Activated T-cell treated with anti-CD3 and anti-CD28 coated beads for 48 hours (primary cell): ENCODE data around the gene VTN.

Source experiments
- DNase-seq: peaks from one replicate; pipeline ENCODE4 v3.0.0-alpha.2; 2020; ENCODE audit warnings: low read depth

Gene VTN

DNA sequence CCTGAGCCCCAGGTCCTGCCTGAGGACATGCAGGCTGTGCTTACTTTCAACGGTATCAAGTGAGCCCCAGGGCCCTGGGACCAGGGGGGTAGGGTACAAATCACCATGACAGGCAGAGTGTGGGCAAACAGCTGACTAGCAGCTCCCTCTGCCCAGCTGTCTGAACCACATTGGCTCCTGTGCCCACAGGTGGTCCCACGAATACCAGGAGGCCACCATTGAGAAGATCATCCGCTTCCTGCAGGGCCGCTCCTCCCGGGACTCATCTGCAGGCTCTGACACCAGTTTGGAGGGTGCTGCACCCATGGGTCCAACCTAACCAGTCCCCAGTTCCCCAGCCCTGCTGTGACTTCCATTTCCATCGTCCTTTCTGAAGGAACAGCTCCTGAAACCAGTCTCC is 25.9 kb upstream of the VTN start:
- DNase-seq: no peak

DNA sequence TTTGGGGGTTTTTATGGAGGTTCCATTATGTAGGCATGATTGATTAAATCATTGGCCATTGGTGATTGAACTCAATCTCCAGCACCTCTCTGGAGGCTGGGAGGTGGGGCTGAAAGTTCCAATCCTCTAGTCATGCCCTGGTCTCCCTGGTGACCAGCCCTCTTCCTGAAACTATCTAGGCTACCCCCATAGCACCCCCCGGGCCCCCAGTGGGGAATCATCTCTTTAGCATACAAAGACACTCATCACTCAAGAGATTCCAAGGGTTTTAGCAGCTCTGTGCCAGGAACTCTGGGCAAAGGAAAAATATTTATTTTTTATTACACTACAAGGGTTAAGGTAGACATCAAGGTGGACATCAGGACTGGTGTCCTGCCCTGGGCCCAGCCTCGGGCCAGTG is 25.3 kb upstream of the VTN start:
- no peak for DNase-seq

DNA sequence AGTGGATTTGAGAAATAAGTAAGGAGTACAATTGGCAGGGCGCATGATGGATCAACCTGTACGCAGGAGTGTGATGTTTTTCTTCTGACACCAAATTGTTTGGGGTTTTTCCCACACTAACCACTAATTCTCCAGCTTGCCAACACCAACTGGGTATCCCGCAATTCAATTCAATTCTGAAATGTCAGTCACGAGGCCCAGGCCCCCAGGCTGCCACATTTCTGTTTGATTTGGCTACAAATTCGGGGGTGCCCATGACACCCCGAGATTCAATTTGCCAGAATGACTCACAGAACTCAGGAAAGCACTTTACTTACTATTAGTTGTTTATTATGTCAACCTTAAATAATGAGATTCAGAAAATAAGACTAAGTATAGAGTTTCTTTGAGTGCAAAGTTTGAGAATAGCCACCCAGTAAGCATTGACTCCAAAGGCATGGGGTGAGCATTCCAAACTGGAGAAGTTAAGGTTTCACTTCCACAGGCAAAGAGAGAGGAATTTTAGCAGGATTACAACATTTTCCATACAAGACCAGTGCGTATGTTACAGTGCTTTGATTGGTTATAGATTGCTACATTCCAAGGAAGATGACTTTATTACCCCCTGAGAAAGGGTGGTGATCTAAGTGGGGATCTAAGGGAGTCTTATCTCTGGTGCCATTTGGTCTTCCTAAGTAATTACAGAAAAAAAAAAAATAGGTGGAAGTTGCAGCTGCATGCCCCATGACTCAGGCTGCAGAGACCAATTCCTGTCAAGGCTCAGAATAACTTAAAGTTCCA is 24.4 kb upstream of the VTN start:
- DNase-seq: no peak

DNA sequence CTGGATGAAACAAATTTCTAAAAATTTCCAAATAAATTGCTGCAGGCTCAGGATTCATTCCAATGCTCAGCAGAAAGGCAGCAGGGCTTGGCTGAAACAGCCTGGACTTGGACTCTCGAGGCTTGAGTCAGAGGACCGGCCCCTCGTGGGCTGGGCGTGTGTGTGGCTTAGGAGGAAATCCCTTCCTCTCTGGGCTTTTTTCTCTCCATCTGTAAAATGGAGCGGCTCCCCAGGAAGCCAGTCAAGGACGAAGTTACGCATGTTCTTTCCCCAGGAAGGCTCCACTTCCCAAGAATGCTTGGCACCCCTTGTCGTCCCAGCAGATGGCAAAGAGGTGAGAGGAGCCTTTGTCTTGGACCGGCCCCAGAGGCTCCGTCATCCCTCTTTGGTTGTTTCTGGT is 22.4 kb upstream of the VTN start:
- DNase-seq: no peak

DNA sequence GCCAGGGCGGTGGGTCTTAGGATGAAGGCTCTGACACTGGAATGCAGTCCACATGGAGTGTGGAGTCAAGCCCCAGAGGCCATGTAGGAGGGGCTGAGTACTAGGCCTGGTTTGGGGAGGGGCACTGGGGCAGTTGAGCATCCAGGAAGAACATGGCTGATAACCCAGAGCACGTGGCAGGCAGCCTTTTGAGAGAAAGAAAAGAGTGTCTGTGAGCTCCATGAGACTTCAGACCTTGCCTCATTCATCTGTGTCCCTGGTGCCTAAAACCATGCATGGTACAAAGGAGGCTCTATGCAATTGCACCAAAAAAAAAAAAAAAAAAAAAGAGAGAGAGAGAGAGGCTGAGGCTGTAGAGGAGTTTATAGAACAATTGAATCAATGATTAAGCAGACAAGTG is 21.3 kb upstream of the VTN start:
- no peak for DNase-seq

DNA sequence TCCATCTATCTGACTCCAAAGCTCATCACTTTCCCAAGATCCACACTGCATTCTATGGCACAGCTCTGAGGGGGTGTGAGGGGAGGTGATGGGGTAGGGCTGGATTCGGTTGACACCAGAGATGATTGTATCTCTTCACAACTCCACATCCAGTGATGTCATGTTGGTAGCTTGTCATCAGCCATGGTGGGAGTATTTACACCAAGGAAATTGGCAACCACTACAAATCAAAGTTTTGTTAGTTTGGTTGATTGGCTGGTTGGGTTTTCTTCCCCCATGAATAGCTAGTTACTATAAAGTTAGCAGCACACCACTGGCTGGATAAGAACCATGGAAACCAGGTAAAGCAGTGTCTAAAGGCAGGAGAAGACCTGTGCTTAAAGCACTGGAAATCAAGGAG is 20.9 kb upstream of the VTN start:
- no peak for DNase-seq

DNA sequence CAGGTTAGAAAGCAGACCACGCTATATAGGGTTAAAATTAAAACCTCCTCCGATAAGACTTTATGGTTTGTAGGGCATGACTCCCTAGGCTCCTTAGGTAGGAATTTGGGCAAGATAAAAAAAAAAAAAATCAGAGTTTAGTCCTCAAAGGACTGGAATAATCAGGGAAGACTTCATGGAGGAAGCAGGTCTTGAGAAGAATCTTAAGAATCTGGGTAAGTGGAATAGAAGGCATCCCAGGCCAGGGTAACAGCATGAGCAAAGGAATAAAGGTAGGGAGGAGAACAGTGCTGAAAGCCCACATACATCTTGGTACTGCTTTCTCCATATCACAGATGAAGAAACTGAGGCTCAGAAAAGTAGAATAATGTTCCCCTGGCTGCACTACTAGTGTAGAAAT is 20.5 kb upstream of the VTN start:
- DNase-seq: no peak

DNA sequence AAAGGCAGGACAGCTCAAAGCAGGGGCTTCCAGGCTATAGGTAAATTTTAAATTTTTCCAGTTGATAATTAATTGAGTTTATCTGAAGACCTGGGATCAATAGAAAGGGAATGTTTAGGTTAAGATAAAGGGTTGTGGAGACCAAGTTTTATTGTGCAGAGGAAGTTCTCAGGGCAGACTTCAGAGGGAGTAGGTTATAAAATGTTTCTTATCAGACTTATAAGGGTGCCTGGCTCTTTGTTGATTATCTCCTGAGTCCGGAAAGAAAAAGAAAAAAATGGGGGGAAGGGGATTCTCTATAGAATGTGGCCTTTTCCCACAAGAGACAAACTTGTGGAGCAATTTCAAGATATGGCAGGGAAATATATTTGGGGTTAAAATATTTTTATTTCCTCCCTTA is 20.0 kb upstream of the VTN start:
- no peak for DNase-seq

DNA sequence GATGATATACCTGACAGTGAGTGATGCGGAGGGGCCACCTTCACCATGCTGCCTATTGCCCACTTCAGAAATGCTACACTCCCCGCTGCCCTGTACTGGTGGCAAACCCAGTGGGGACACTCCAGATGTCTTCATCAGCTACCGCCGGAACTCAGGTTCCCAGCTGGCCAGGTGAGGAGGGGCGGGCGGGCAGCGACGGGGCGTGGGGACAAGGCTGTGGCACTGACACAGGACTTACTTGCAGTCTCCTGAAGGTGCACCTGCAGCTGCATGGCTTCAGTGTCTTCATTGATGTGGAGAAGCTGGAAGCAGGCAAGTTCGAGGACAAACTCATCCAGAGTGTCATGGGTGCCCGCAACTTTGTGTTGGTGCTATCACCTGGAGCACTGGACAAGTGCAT is 18.0 kb upstream of the VTN start:
- DNase-seq: no peak

DNA sequence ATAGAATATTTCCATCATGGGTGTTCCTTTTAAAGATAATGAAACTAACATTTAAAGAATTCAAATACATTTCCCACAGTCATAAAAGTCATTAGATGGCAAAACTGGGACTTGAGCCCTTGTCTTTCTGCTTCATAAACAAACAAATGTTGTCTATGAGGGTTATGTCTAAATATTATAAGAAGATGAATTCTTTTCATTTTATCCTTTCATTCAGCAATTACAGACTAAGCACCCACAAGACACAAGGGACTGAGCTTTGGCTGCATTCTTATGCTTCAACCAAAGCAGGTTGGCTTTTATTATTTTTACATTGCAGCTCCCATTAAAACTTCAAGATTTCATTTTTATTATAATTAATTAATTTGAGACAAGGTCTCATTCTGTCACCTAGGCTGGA is 16.3 kb upstream of the VTN start:
- no peak for DNase-seq

DNA sequence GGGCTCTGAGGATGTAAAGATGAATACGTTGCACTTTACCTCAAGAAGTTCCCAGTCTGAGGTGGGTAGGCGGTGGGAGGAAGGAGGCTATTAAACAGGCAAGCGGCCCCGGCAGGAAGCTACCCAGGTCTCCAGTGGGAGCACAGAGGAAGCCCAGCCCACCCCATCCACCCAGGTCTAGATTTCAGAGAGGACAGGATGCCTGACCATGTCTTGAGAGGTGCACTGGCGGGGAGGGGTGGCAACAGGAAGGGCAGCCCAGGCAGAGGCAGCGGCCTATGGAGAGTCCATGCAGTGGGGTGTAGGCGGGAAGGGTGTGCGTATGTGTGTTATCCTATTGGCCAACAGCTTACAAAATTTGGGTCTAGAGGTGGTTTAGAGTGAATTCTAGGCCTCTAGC is 15.3 kb upstream of the VTN start:
- DNase-seq: no peak

DNA sequence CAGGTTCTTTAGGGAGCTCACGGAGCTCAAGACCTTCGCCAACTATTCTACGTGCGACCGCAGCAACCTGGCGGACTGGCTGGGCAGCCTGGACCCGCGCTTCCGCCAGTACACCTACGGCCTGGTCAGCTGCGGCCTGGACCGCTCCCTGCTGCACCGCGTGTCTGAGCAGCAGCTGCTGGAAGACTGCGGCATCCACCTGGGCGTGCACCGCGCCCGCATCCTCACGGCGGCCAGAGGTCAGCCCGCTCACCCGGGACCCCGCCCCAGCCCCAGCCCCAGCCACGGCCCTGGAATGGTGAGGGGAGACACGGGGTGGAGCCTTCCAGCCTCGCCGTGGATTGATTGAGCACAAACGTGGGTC is 14.9 kb upstream of the VTN start:
- DNase-seq: no peak

DNA sequence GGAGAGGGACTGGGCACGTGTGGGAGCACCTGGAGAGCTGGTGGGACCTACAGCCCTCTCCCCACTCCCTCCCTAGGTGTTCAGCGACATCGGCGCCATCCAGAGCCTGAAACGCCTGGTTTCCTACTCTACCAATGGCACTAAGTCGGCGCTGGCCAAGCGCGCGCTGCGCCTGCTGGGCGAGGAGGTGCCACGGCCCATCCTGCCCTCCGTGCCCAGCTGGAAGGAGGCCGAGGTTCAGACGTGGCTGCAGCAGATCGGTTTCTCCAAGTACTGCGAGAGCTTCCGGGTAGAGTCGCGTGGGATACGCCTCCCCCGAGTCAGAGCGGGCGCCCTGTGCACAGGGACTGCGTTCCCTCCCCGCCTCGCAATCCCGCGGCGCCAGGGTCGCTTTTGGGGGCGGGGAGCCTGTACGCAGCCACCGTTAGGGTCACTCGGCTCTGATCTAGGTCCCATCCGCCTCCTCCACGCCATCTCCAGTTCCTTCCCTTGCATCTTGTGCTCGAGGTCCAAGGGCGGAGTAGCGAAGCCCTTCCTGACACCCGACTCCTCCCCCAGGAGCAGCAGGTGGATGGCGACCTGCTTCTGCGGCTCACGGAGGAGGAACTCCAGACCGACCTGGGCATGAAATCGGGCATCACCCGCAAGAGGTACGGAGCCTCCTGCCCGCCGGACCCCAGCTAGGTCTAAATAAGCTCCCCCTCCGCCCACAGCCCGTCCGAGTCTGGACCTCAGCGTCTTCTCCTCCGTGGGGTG is 14.4 kb upstream of the VTN start:
- peak; percentile 69 for DNase-seq

DNA sequence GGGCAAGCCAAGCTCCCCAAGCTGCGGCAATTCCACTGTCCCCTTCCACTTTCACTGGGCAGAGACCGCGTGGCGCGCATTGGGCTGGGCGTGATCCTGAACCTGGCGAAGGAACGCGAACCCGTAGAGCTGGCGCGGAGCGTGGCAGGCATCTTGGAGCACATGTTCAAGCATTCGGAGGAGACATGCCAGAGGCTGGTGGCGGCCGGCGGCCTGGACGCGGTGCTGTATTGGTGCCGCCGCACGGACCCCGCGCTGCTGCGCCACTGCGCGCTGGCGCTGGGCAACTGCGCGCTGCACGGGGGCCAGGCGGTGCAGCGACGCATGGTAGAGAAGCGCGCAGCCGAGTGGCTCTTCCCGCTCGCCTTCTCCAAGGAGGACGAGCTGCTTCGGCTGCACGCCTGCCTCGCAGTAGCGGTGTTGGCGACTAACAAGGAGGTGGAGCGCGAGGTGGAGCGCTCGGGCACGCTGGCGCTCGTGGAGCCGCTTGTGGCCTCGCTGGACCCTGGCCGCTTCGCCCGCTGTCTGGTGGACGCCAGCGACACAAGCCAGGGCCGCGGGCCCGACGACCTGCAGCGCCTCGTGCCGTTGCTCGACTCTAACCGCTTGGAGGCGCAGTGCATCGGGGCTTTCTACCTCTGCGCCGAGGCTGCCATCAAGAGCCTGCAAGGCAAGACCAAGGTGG is 11.2 kb upstream of the VTN start:
- no peak for DNase-seq

DNA sequence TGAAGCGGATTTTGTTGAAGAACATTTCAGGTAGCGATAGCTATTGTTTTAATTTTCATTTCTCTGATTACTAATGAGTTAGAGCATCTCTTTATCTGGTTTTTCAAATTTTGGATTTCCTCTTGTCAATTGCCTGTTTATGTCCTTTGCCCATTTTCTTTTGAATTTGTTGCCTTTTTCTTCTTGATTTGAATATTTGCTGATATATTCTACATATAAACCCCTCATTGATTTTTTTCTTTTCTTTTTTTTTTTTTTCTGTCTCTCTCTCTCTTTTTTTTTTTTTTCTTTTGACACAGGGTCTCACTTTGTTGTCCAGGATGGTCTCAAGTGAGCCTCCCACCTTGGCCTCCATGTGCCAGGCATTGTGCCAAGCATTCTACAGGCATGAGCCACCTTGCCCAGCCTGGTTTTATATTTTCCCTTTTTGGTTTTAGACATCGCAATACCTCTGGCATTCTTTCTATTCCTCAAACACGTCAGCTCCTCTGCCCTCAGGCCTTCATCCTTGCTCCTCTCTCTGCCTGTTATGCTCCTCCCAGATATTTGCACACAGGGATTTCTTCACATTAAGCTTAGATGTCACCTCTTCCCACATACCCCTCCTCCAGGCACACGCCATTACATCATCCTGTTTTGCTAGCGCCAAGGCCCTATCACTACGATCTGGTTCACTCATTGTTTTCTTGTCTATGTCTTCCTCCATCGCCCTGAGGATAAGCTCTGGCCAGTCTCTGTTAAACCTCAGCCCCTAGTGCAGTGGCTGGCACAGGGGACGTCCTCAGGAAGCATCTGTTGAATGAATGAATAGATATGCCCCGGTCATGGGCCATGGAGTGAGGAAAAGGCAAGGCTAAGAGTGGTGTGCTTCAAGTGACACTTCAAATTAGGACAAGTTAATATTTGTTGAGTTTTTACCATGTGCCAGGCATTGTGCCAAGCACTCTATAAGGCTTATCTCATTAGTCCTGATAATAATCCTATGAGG is 10.0 kb upstream of the VTN start:
- no peak for DNase-seq

DNA sequence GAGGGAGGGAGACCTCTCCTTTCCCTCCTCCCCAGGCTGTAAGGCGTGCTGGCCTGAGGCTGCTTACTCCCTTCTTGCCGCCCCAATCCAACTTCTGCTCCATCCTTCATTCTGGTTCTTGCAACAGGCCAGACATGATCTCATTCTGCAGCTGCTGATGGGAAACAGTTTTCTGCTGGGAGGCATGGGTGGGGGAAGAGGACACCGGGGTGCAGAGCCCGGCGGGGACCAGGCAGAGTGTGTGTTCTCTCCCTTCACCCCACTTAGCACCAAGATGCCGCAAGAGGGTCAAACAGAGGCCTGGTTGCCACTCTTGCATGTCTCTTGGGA is 2.8 kb upstream of the VTN start:
- no peak for DNase-seq

DNA sequence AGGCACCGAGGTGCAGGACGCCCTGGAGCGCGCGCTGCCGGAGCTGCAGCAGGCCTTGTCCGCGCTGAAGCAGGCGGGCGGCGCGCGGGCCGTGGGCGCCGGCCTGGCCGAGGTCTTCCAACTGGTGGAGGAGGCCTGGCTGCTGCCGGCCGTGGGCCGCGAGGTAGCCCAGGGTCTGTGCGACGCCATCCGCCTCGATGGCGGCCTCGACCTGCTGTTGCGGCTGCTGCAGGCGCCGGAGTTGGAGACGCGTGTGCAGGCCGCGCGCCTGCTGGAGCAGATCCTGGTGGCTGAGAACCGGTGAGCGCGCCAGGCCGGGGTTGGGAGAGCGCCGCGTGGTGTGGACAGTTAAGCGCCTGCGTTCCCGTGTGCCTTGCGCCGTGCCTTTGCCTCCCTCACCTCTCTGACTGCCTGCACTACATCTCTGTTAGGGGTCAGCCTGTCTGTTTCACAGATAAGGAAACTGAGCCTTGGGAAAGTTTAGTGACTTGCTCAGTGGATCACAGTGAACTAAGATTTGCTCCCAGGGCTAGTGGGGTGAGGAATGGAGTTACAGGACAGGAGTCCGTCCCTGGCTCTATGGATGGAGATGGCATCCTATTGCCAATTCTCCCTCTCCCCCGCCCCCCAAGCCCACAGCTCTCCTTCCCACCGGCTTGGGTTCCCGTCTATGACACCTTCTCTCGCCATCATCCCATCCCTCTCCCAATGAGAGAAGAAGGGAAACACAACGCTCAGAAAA is 2.3 kb upstream of the VTN start:
- peak; percentile 37 for DNase-seq

DNA sequence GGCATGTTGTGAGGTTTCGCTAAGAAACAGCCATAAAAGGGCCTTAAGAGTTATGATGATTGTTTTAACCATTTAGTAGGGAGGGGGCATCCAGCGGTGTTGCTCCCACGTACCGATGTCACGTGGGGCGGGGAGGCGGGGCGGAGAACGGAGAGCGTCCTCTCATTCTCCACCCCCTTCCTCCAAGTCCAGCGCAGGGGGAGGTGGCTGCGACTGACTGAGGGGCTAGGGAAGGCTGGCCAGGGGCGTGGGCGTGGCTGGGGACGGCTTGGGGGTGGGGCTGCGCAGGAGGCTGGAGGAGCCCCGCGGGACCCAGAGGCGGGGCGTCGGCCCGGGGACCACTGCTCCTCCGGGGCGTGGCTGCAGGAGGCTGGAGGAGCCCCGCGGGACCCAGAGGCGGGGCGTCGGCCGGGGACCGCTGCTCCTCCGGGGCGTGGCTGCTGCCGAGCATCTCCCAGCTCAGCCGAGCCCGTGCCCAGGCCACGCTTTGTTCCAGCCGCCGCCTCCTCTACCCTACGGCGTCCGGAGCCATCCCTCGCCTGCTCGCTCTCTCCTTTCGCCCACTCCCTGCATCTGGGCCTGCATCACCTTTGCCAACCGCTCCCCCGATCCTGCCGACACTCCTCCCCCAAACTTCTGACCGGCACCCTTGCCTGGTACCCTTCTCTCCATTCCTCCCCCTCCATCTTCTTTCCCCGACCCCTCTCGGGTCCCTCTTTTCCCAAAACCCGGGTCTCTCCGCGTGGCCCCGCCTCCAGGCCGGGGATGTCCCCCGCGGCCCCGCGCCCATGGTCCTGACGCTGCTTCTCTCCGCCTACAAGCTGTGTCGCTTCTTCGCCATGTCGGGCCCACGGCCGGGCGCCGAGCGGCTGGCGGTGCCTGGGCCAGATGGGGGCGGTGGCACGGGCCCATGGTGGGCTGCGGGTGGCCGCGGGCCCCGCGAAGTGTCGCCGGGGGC is 1.4 kb upstream of the VTN start, which contains the start of gene SARM1:
Gene SARM1 (plus strand): TSS at position 450 of the 958 bp plus-strand sequence. CDS start 339 bp downstream, at position 789.
- DNase-seq: peak; percentile 86

DNA sequence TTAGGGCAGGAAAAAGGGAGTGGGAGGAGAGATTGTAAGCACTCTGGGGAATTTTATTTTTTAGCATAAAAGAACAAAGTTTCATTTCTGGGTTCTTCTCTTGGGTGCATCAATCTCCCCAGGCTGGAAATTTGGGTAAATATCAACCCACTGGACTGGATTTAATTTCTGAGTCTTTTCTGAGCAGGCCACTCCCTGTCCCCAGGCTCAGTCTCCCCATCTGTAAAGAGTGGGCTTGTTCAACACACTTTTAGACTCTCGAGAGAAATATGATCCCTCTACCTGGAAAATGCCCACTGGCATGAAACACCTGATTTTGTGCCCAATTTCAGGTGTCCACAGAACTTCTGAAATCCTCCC is 617 bp upstream of the VTN start:
- no peak for DNase-seq

DNA sequence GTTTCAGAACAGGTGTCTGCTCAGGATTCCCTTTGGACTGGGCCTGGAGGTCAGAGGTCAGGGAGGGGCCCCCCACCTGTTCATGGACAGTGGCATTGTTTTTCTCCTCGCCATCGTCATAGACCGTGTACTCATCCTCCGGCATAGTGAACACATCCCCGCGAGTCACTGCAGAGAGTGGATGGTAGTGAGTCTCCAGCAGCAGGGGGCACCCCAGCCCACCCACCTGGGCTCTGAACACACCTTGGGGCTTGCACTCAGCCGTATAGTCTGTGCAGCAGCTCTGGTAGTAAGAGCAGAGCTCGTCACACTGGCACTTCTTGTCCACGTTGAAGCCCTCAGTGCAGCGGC is 448 bp downstream of the VTN start:
- DNase-seq: no peak
